Astrocyte of the spinal cord (primary cell): ENCODE measurements around the gene PDAP1.
"Not testable (repeated sequence)": the region's sequence is repeated elsewhere in the genome, so short reads cannot be mapped to it uniquely, and the experiment has no call there.

Source experiments
- DNase-seq: peaks from one replicate; pipeline ENCODE4 v3.0.0; 2011; ENCODE audit warnings: low read depth, low spot score
- H3K4me3 ChIP-seq: 2 replicates; pipeline ENCODE4 v1.5.1; 2011; ENCODE audit warnings: low read depth, mild to moderate bottlenecking, low read length, moderate library complexity
- in situ Hi-C: cut with HindIII; loops from 2 replicates; pipeline ENCODE4 v1.10.0; 2017; ENCODE audit warnings: low sequenced_read_pairs
- TF ChIP-seq, protein P1 (sequence below): IDR thresholded peaks from 2 replicates; pipeline ENCODE4 v1.5.1; 2012; ENCODE audit warnings: low read depth, mild to moderate bottlenecking, low read length, inconsistent platforms

Gene PDAP1

DNA sequence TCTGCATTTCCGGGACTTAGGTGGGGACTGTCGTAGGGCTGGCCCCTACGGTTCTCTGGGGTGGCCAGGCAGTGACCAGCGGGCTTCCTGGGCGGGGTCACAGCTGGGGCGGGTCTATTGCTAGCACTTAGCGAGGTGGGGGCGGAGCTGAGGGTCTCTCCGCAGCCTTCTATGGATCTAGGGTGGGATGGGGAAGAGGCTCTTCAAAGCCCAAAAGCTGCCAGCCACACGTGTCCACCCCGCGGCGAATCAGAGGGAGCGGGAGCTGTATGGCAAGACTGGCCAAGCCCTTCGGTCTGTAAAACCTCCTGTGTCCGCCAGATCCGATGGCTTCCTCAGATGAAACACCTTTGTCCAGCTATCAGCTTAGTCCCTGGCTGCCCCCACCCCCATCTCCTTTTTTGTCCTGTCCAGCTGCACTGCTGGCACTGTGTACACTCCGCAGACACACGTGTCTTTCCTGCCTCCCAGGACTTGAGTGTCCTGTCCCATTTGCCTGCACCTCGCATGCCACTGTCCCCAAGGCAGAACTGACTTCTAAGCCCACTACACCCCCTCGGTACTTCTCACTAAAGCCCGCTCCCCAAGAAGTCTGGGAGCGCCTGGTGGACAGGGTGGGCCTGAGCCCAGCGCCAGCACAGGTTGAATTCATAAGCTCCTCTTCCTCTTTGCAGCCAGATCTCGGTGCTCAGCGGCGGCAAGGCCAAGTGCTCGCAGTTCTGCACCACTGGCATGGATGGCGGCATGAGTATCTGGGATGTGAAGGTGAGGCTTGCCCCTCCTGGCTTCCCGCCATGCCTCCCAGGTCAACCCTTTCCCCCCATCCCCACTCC lies 14.8 kb downstream of the PDAP1 start:
- H3K4me3 ChIP-seq = peak overlapping the region; percentile 45
- TF ChIP-seq, protein P1, sequence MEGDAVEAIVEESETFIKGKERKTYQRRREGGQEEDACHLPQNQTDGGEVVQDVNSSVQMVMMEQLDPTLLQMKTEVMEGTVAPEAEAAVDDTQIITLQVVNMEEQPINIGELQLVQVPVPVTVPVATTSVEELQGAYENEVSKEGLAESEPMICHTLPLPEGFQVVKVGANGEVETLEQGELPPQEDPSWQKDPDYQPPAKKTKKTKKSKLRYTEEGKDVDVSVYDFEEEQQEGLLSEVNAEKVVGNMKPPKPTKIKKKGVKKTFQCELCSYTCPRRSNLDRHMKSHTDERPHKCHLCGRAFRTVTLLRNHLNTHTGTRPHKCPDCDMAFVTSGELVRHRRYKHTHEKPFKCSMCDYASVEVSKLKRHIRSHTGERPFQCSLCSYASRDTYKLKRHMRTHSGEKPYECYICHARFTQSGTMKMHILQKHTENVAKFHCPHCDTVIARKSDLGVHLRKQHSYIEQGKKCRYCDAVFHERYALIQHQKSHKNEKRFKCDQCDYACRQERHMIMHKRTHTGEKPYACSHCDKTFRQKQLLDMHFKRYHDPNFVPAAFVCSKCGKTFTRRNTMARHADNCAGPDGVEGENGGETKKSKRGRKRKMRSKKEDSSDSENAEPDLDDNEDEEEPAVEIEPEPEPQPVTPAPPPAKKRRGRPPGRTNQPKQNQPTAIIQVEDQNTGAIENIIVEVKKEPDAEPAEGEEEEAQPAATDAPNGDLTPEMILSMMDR = no peak
- in situ Hi-C loops = no loop called here
- peak; percentile 38 for DNase-seq

DNA sequence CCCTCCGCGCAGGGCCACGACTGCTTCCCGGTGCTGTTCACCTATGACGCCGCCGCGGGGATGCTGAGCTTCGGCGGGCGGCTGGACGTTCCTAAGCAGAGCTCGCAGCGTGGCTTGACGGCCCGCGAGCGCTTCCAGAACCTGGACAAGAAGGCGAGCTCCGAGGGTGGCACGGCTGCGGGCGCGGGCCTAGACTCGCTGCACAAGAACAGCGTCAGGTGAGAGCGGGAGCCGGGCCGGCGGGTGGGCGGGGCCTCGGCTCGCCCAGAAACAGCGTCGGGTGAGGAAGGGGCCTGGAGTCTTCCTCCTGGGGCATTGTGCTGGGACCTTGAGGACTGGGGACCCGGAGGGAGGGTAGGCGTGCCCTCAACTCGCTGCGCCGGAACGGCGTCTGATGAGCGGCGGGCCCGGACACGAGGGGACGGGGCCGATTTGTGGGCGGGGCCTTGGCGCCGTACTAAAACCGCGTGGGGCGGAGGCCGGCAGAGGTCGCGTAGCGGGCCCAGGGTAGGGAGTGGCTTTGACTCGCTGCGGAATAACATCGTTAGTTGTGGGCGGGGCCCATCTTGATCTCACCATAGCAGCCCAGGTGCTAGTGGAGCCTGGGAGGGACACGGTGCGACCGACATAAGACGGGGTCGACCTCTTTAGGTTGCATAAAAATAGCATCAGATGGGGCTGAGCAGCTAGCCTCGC lies 15.6 kb downstream of the PDAP1 start:
- TF ChIP-seq, protein P1 = no peak
- peak overlapping the region; percentile 45 for H3K4me3 ChIP-seq
- in situ Hi-C loops = no loop called here
- peak; percentile 69 for DNase-seq

DNA sequence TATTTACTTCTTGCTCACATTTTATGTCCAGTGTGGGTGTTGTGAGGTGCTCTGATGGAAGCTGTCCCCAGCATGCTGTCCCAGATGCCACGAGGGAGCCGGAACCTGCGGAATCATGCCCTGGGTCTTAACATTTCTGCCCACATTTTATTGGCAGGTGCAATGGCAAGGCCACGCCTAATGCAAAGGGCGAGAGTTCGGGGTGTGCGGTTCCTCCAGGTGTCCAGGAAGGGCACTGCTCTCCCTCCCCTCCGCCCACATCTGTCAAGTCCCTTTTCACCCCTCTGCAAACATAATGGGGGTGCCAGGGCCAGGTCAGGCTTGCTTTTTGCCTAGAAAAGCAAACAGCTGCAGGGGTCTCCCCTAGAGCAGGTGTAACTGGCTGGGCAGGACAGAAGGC lies 16.4 kb downstream of the PDAP1 start:
- in situ Hi-C loops = no loop called here
- no peak for DNase-seq
- no peak overlapping the region for H3K4me3 ChIP-seq
- TF ChIP-seq, protein P1 = no peak

DNA sequence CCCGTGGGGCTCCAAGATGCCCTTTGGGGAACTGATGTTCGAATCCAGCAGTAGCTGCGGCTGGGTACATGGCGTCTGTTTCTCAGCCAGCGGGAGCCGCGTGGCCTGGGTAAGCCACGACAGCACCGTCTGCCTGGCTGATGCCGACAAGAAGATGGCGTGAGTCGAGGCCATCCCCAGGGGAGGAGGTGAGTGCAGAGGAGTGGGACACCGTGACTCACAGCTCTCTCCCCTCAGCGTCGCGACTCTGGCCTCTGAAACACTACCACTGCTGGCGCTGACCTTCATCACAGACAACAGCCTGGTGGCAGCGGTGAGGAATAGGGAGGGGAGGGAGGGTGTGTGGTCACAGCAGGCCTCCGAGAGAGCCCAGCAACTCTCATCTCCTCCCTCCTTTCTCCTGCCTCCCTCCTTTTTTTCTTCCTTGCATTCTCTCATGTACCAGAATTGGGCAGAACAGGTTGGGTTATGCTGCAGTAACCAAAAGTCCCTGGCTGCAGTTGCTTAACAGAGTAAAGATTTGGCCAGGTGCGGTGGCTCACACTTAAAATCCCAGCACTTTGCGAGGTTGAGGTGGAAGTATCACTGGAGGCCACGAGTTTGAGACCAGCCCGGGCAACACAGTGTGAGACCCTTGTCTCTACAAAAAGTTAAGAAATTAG lies 17.3 kb downstream of the PDAP1 start:
- TF ChIP-seq, protein P1 = no peak
- in situ Hi-C loops = no loop called here
- no peak overlapping the region for H3K4me3 ChIP-seq

GRCh38 chr7:99389772-99390171 lies 18.6 kb downstream of the PDAP1 start:
- TF ChIP-seq, protein P1 = no peak
- in situ Hi-C loops = no loop called here
- no peak for DNase-seq
- H3K4me3 ChIP-seq = no peak overlapping the region

More for the DNA sequence above, 17.3 kb downstream of the PDAP1 start:
- DNase-seq = no peak

- in situ Hi-C loops = no loop called here
- TF ChIP-seq, protein P1 = no peak
- no peak for DNase-seq
- no peak overlapping the region for H3K4me3 ChIP-seq
Observed at GRCh38 chr7:99387912-99388311, 20.5 kb downstream of the PDAP1 start.

DNA sequence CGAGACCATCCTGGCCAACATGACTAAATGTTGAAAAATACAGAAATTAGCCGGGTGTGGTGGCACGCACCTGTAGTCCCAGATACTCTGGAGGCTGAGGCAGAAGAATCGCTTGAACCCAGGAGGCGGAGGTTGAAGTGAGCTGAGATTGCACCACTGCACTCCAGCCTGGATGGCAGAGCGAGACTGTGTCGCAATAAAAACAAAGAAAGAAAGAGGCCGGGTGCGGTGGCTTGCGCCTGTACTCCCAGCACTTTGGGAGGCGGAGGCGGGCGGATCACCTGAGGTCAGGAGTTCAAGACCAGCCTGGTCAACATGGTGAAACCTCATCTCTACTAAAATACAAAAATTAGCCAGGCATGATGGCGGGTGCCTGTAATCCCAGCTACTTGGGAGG lies 21.2 kb downstream of the PDAP1 start:
- in situ Hi-C loops, DNase-seq, H3K4me3 ChIP-seq: not testable (repeated sequence)
